Measurements from ENCODE around the gene MEX3A. TPM values are rescaled to one million over a fixed set of nuclear protein-coding genes. Genes with fewer than 3 reads are reported as not detected.

The MEX3A gene
- total RNA-seq, 1 experiment from 2014 or later: 68.0 TPM

DNA sequence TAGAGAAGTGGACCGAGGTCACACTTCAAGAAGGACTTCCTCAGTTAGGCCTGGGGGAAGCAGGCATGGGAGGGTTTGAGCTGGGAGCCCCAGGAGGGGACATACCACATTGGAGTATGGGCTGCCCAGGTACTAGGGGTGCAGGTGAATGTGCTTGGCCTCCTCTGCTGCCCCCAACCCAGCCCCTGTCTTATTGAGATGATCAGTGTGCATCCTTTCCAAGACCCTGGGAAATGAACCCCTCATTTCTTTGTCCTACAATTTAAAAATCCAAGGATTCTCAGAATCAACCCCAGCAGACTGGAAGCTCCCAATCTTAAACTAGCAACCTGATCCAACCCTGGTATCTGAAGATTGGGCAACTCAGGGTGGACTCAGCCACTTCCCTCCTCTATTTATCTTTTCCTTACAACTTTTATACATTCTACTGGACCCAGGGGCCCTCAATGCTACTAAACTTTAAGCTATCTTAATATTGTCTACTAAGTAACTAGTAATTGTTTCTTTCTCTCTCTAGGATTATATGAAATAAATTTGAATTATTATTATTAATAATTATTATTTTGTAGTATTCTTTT is 9.1 kb downstream of the MEX3A start:
- Histone ChIP-seq H3K18ac (ENCODE audit: insufficient read length, low read depth, low read length) (no peak overlapping the region), H3K4me2 (ENCODE audit: insufficient read depth, insufficient read length, low read length) (no peak overlapping the region), H3K4me1 (ENCODE audit: insufficient read depth, low read length) (peaks cover 26% of the 10 kb centered on the region), H3K79me2 (ENCODE audit: insufficient read depth, low read length) (peaks cover 1% of the 10 kb centered on the region; the same call in 1 of the 2 replicates), H3K14ac (ENCODE audit: insufficient read depth, low read length) (no peak overlapping the region; the same call in 1 of the 2 replicates), H2BK5ac (ENCODE audit: insufficient read length, low read length) (no peak overlapping the region), H3K79me1 (ENCODE audit: insufficient read depth, low read depth, low read length, poor library complexity, severe bottlenecking) (no peaks in the 10 kb centered on the region), H4K8ac (replicated peaks; ENCODE audit: insufficient read length, low read depth, low read length) (no peak overlapping the region), H2BK15ac (ENCODE audit: low read depth, low read length) (no peak overlapping the region), H4K5ac (ENCODE audit: insufficient read length, low read depth, low read length) (no peak overlapping the region), H3K4ac (ENCODE audit: low read depth, low read length) (no peak overlapping the region), H2BK20ac (ENCODE audit: low read depth, low read length, poor library complexity, severe bottlenecking) (no peak overlapping the region), H2AFZ (ENCODE audit: low read length) (no peak overlapping the region), H2BK120ac (ENCODE audit: low read depth, low read length, poor library complexity, severe bottlenecking) (no peak overlapping the region), H3K27me3 (ENCODE audit: insufficient read depth, low read length) (no peaks in the 10 kb centered on the region), H4K91ac (ENCODE audit: insufficient read length, low read depth, low read length) (no peak overlapping the region), H3K56ac (ENCODE audit: insufficient read length, low read depth, low read length) (no peak overlapping the region), H3K27ac (ENCODE audit: insufficient read length, low read depth, low read length) (no peak overlapping the region), H4K20me1 (ENCODE audit: control insufficient read depth, insufficient read depth, insufficient read length) (no peaks in the 10 kb centered on the region), H3K9me3 (ENCODE audit: control insufficient read depth, low read depth, low read length) (no peaks in the 10 kb centered on the region), H2BK12ac (ENCODE audit: insufficient read length, low read depth, low read length) (no peak overlapping the region), H3K23ac (ENCODE audit: insufficient read length, low read depth, low read length) (no peak overlapping the region), H3T11ph (ENCODE audit: low read length) (no peak overlapping the region), H3K9ac (ENCODE audit: extremely low read depth, insufficient read length, low read length) (no peak overlapping the region), H2AK5ac (ENCODE audit: insufficient read length, low read length) (no peak overlapping the region), H3K23me2 (ENCODE audit: insufficient read length, low read depth, low read length, poor library complexity, severe bottlenecking) (no peaks in the 10 kb centered on the region)
- H3K4me1 Mint-ChIP-seq: peaks cover 66 to 78% of the 10 kb centered on the region in 2 experiments
- peak overlapping the region in 1 of 2 experiments; percentile 48; a peak in 2 of 5 replicates for H3K4me3 Mint-ChIP-seq
- no peaks in the 10 kb centered on the region for H3K27me3 Mint-ChIP-seq (ENCODE audit: low read depth)
- WGBS (ENCODE audit: extremely low coverage, insufficient read length, low lambda C conversion rate): no CpG with 5 or more reads among the region's 1 CpG
- H3K9me3 Mint-ChIP-seq: no peaks in the 10 kb centered on the region
- TF ChIP-seq, protein P1, sequence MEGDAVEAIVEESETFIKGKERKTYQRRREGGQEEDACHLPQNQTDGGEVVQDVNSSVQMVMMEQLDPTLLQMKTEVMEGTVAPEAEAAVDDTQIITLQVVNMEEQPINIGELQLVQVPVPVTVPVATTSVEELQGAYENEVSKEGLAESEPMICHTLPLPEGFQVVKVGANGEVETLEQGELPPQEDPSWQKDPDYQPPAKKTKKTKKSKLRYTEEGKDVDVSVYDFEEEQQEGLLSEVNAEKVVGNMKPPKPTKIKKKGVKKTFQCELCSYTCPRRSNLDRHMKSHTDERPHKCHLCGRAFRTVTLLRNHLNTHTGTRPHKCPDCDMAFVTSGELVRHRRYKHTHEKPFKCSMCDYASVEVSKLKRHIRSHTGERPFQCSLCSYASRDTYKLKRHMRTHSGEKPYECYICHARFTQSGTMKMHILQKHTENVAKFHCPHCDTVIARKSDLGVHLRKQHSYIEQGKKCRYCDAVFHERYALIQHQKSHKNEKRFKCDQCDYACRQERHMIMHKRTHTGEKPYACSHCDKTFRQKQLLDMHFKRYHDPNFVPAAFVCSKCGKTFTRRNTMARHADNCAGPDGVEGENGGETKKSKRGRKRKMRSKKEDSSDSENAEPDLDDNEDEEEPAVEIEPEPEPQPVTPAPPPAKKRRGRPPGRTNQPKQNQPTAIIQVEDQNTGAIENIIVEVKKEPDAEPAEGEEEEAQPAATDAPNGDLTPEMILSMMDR (conservative IDR thresholded peaks at IDR 0.05): no peak
- peak overlapping the region in 2 of 3 experiments; percentile 75 to 94; a peak in 2 of 7 replicates for H3K27ac Mint-ChIP-seq
- no peak for DNase-seq
- peaks cover 13 to 60% (median 59%) of the 10 kb centered on the region in 3 experiments; a peak in 6 of 7 replicates for H3K36me3 Mint-ChIP-seq (ENCODE audit: insufficient read depth in 1 of 3, low read depth in 3 of 3)

Measured in H9 (cell line).